ENCODE results near the gene SH3PXD2B. TPM values are rescaled to one million over a fixed set of nuclear protein-coding genes. Genes with fewer than 3 reads are reported as not detected.

The SH3PXD2B gene
- total RNA-seq, 1 donor from 2014 or later: 74.1 TPM

- DNase-seq (ENCODE audit: low spot score): no peak
- H3K4me3 Mint-ChIP-seq (ENCODE audit: unreplicated experiment): no peak overlapping the region
- no peak for TF ChIP-seq CTCF (IDR thresholded peaks at IDR 0.05; ENCODE audit: unreplicated experiment)
- H3K4me1 Mint-ChIP-seq (ENCODE audit: unreplicated experiment): no peaks in the 10 kb centered on the region
- H3K27ac Mint-ChIP-seq (ENCODE audit: unreplicated experiment): no peak overlapping the region
- no peaks in the 10 kb centered on the region for H3K9me3 Mint-ChIP-seq (ENCODE audit: unreplicated experiment)
- H3K27me3 Mint-ChIP-seq (ENCODE audit: unreplicated experiment): no peaks in the 10 kb centered on the region
- H3K36me3 Mint-ChIP-seq (ENCODE audit: low read depth, unreplicated experiment): peaks cover 24% of the 10 kb centered on the region
Measured at GRCh38 chr5:172425402-172425801, 28.9 kb downstream of the SH3PXD2B start.

- TF ChIP-seq CTCF (IDR thresholded peaks at IDR 0.05; ENCODE audit: unreplicated experiment): no peak
- Mint-ChIP-seq H3K36me3 (ENCODE audit: low read depth, unreplicated experiment) (peaks cover 30% of the 10 kb centered on the region), H3K27me3 (ENCODE audit: unreplicated experiment) (no peaks in the 10 kb centered on the region), H3K4me1 (ENCODE audit: unreplicated experiment) (no peaks in the 10 kb centered on the region), H3K4me3 (ENCODE audit: unreplicated experiment) (no peak overlapping the region), H3K9me3 (ENCODE audit: unreplicated experiment) (no peaks in the 10 kb centered on the region), H3K27ac (ENCODE audit: unreplicated experiment) (no peak overlapping the region)
- DNase-seq (ENCODE audit: low spot score): no peak
Measured at GRCh38 chr5:172424808-172425207, 29.5 kb downstream of the SH3PXD2B start.

GRCh38 chr5:172424111-172424490 is 30.2 kb downstream of the SH3PXD2B start:
- Mint-ChIP-seq H3K27ac (ENCODE audit: unreplicated experiment) (no peak overlapping the region), H3K27me3 (ENCODE audit: unreplicated experiment) (no peaks in the 10 kb centered on the region), H3K4me3 (ENCODE audit: unreplicated experiment) (no peak overlapping the region), H3K9me3 (ENCODE audit: unreplicated experiment) (no peaks in the 10 kb centered on the region), H3K36me3 (ENCODE audit: low read depth, unreplicated experiment) (peaks cover 31% of the 10 kb centered on the region), H3K4me1 (ENCODE audit: unreplicated experiment) (no peaks in the 10 kb centered on the region)
- no peak for DNase-seq (ENCODE audit: low spot score)
- TF ChIP-seq CTCF (IDR thresholded peaks at IDR 0.05; ENCODE audit: unreplicated experiment): no peak

GRCh38 chr5:172423379-172424110 is 30.8 kb downstream of the SH3PXD2B start:
- no peak for DNase-seq (ENCODE audit: low spot score)
- H3K27me3 Mint-ChIP-seq (ENCODE audit: unreplicated experiment): no peaks in the 10 kb centered on the region

More at GRCh38 chr5:172423379-172424110, 30.8 kb downstream of the SH3PXD2B start:
- H3K36me3 Mint-ChIP-seq (ENCODE audit: low read depth, unreplicated experiment): peaks cover 31% of the 10 kb centered on the region
- no peaks in the 10 kb centered on the region for H3K4me1 Mint-ChIP-seq (ENCODE audit: unreplicated experiment)
- TF ChIP-seq CTCF (IDR thresholded peaks at IDR 0.05; ENCODE audit: unreplicated experiment): no peak
- H3K9me3 Mint-ChIP-seq (ENCODE audit: unreplicated experiment): no peaks in the 10 kb centered on the region
- H3K4me3 Mint-ChIP-seq (ENCODE audit: unreplicated experiment): no peak overlapping the region
- no peak overlapping the region for H3K27ac Mint-ChIP-seq (ENCODE audit: unreplicated experiment)

Measured in endothelial cell (in vitro differentiated cells).